HL-60/S4 treated with retinoic acid at 250 ng/mL for 4 days and 3 days (cell line): ENCODE measurements around the gene CREB1.
"Not testable (repeated sequence)": the region's sequence is repeated elsewhere in the genome, so short reads cannot be mapped to it uniquely, and the experiment has no call there.

ENCODE experiments used
- in situ Hi-C: fragments of 300-500 bp; cut with MboI; formaldehyde crosslinking; loops from 2 replicates; pipeline ENCODE4 v1.7.0; 2022; ENCODE audit warnings: low sequenced_read_pairs

Gene CREB1

GRCh38 chr2:207529330-207530159 lies at the start of gene CREB1:
Gene CREB1 (plus strand): TSS chr2:207529962. CDS start chr2:207555636, 25,674 bp downstream.
- in situ Hi-C loops, result no loop called here

GRCh38 chr2:207480521-207481040 lies 49.2 kb upstream of the CREB1 start:
- in situ Hi-C loops, result no loop called here

GRCh38 chr2:207481924-207482323 lies 47.8 kb upstream of the CREB1 start:
- in situ Hi-C loops, result no loop called here

GRCh38 chr2:207482630-207483029 lies 47.1 kb upstream of the CREB1 start:
- in situ Hi-C loops, result no loop called here

- in situ Hi-C loops, result no loop called here
Observed at GRCh38 chr2:207483066-207483465, 46.7 kb upstream of the CREB1 start.

GRCh38 chr2:207483477-207483876 lies 46.3 kb upstream of the CREB1 start:
- in situ Hi-C loops, result no loop called here

- in situ Hi-C loops, result no loop called here
Observed at GRCh38 chr2:207484444-207485391, 45.0 kb upstream of the CREB1 start.

- in situ Hi-C loops, result no loop called here
Observed at GRCh38 chr2:207487650-207488311, 42.0 kb upstream of the CREB1 start.

GRCh38 chr2:207489251-207489650 lies 40.5 kb upstream of the CREB1 start:
- in situ Hi-C loops, result no loop called here

GRCh38 chr2:207490441-207490840 lies 39.3 kb upstream of the CREB1 start:
- in situ Hi-C loops, result no loop called here

GRCh38 chr2:207491086-207491485 lies 38.7 kb upstream of the CREB1 start:
- in situ Hi-C loops, result no loop called here

GRCh38 chr2:207491956-207492355 lies 37.8 kb upstream of the CREB1 start:
- in situ Hi-C loops, result no loop called here

- in situ Hi-C loops, result no loop called here
Observed at GRCh38 chr2:207492461-207492860, 37.3 kb upstream of the CREB1 start.

GRCh38 chr2:207494137-207494536 lies 35.6 kb upstream of the CREB1 start:
- in situ Hi-C loops, result no loop called here

GRCh38 chr2:207496936-207497335 lies 32.8 kb upstream of the CREB1 start:
- in situ Hi-C loops, result not testable (repeated sequence)

GRCh38 chr2:207497596-207497995 lies 32.2 kb upstream of the CREB1 start:
- in situ Hi-C loops, result no loop called here

GRCh38 chr2:207498427-207498826 lies 31.3 kb upstream of the CREB1 start:
- in situ Hi-C loops, result no loop called here

GRCh38 chr2:207499114-207499513 lies 30.6 kb upstream of the CREB1 start:
- in situ Hi-C loops, result no loop called here

GRCh38 chr2:207501802-207502576 lies 27.8 kb upstream of the CREB1 start:
- in situ Hi-C loops, result no loop called here

- in situ Hi-C loops, result no loop called here
Observed at GRCh38 chr2:207502577-207503198, 27.1 kb upstream of the CREB1 start.
